Spinal cord (tissue), 10 donors: ENCODE measurements around the gene RPS6KA6. TPM values are rescaled to one million over a fixed set of nuclear protein-coding genes. Genes with fewer than 3 reads are reported as not detected.

Source experiments
- DNase-seq, 6 donors: peaks; one replicate each; pipeline versions ENCODE4 v3.0.0 to v3.0.0-alpha.2; 2013 to 2015; ENCODE audit warnings: low spot score in 6 of 6, low read depth in 4 of 6
- H3K27ac ChIP-seq: one replicate; pipeline ENCODE4 v1.5.1; 2013; ENCODE audit warnings: low read depth, low read length, control low read depth
- H3K27me3 ChIP-seq: one replicate; pipeline ENCODE4 v1.6.1; 2013; ENCODE audit warnings: low read length; ENCODE audit not compliant: control insufficient read depth, insufficient read depth
- H3K36me3 ChIP-seq: one replicate; pipeline ENCODE4 v1.6.1; 2013; ENCODE audit warnings: low read length; ENCODE audit not compliant: control insufficient read depth, insufficient read depth
- H3K4me1 ChIP-seq: one replicate; pipeline ENCODE4 v1.6.1; 2013; ENCODE audit warnings: low read length; ENCODE audit not compliant: control insufficient read depth, insufficient read depth
- H3K4me3 ChIP-seq: one replicate; pipeline ENCODE4 v1.5.1; 2013; ENCODE audit warnings: low read depth, low read length, control low read depth
- H3K9me3 ChIP-seq: one replicate; pipeline ENCODE4 v1.6.1; 2013; ENCODE audit warnings: low read length; ENCODE audit not compliant: control insufficient read depth, insufficient read depth
- WGBS: methylation state at CpG from one replicate; pipeline ENCODE4 v1.1.5; 2013; ENCODE audit warnings: missing lambda C conversion rate; ENCODE audit not compliant: insufficient coverage; 5-methylcytosine and 5-hydroxymethylcytosine counted together
- polyA plus RNA-seq, 2 donors: library from polyadenylated mRNA; unstranded; fragments of 120-200 nt; gene quantifications; one replicate each; pipeline ENCODE4 v1.2.1, GENCODE V29; 2013; ENCODE audit not compliant: insufficient read length in 2 of 2
- small RNA-seq: library from RNA; depleted of rRNA; stranded (forward); fragments of <200 nt; gene quantifications from one replicate; pipeline ENCODE3, GENCODE V24; 2014; ENCODE audit warnings: low replicate concordance
- total RNA-seq, 2 donors: library from RNA; depleted of rRNA in 1 of 2; stranded (reverse); fragments of 120-200 nt in 1 of 2; fragments of >200 nt in 1 of 2; gene quantifications; one replicate each; pipeline versions ENCODE4 v1.2.3 to v1.2.4, GENCODE V29; 2013 to 2014
- donor health status: healthy.

The RPS6KA6 gene
- total and polyA plus RNA-seq, 4 donors, result 7.1 to 14.1 (median 8.9) TPM

DNA sequence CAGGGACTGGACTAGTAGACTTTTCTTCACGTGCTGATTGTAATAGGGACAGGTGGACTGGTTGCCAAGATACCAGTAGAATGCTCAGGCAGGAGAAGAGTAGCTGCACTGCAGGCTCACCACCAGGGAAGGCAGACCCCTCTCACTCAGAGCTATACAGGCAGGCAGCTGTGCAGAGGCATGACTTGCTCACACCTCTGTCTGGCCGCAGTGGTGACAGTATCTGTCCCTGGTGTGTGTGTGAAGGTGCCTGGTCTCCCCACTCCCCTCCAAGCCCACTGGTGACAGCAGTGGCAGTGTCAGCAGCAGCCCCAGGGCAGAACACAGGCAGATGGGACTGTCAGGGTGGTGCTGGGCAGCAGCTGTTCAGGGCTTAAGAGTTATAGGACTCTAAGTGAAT lies 140.7 kb downstream of the RPS6KA6 start:
- Histone ChIP-seq H3K9me3 (no peaks in the 10 kb centered on the region), H3K4me1 (no peaks in the 10 kb centered on the region), H3K4me3 (no peak overlapping the region), H3K27ac (no peak overlapping the region), H3K36me3 (no peaks in the 10 kb centered on the region), H3K27me3 (peaks cover 2% of the 10 kb centered on the region)
- DNase-seq, result no peak
- 0% methylated on average over 1 of the region's 2 CpGs for WGBS

DNA sequence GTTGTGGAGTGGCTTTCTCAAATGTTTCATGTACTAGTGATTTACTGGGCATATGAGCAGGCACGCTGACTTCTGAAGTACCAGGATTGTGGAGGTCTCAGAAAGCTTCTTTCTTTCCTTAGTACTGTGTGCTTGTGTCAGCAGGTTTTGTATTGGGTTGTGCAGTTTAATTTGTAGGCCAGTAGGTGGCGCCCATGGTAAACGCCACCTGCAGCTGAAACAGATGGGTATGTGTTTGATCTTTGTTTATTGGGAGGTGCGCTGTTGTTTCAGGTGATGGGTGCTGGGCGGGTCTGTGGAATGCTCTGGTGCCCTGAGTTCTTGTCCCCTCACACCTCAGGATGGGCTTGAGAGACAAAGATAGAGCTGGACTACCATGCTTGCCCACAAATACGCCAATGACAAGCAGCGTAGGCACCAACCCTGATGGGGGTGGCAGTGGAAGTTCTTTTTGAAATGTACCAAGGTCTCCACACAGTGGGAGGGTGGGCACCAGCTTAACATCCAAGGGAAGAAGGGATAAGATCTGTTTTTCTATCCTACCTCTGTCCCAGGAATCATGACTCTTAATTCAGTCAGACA lies 141.5 kb downstream of the RPS6KA6 start:
- WGBS, result 28% methylated on average over 7 of the region's 7 CpGs
- H3K27ac ChIP-seq, result no peak overlapping the region
- peak in 3 of 6 donors; percentile 0 to 9 (median 2) for DNase-seq

DNA sequence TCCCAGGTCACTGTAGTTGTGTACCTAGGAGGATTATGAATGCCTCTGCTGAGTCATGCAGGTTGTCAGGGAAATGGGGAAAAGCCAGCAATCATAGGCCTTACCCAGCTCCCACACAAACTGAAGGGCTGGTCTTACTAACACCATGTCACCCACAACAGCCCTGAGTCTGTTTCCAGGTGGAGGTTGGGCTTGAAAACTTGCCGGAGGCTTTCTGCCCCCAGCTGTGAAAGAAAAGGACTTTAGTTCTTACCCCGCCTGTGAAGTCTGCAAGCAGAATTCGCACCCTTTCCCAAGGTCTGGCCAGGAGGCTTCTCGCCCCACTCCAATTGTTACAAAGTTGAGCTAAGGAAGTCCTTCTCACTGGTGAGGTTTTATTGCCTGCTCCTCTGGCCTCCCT lies 143.9 kb downstream of the RPS6KA6 start:
- peaks cover 2% of the 10 kb centered on the region for H3K27me3 ChIP-seq
- H3K36me3 ChIP-seq, result no peaks in the 10 kb centered on the region
- H3K4me3 ChIP-seq, result no peak overlapping the region
- no peaks in the 10 kb centered on the region for H3K4me1 ChIP-seq
- DNase-seq, result no peak
- no peaks in the 10 kb centered on the region for H3K9me3 ChIP-seq
- H3K27ac ChIP-seq, result no peak overlapping the region
- 84% methylated on average over 3 of the region's 4 CpGs for WGBS

More for the DNA sequence above, 141.5 kb downstream of the RPS6KA6 start:
- H3K36me3 ChIP-seq, result no peaks in the 10 kb centered on the region
- H3K9me3 ChIP-seq, result no peaks in the 10 kb centered on the region
- no peak overlapping the region for H3K4me3 ChIP-seq
- H3K4me1 ChIP-seq, result no peaks in the 10 kb centered on the region
- H3K27me3 ChIP-seq, result peaks cover 2% of the 10 kb centered on the region

Small RNA genes within 50 kb of the gene (small RNA-seq; reads per million reads assigned to genes)
- not detected for gene MIR548I4
